Body of pancreas (tissue), 4 donors: ENCODE measurements around the gene WIPF3.

ENCODE experiments used
- CTCF ChIP-seq, 7 experiments: fragments of 450-650 bp in 4 of 7; fragments of 200-600 bp in 3 of 7; sonication (generic) in 3 of 7; IDR thresholded peaks; one replicate each; pipeline ENCODE4 v1.5.1; 2016 to 2019; ENCODE audit warnings: antibody characterized with exemption in 7 of 7
- POLR2A ChIP-seq, 3 donors: fragments of 450-650 bp; IDR thresholded peaks; one replicate each; pipeline ENCODE4 v1.6.1; 2016; ENCODE audit warnings: antibody characterized with exemption in 3 of 3, mild to moderate bottlenecking in 2 of 3

GRCh38 chr7:29877196-29877595 is 70.9 kb downstream of the WIPF3 start:
- TF ChIP-seq CTCF (IDR thresholded peaks at IDR 0.05) (no peak), POLR2A (IDR thresholded peaks at IDR 0.05) (no peak)
